ENCODE data around the gene AEBP1. TPM values are rescaled to one million over a fixed set of nuclear protein-coding genes. Genes with fewer than 3 reads are reported as not detected.

The AEBP1 gene
- total RNA-seq, 1 donor from 2014 or later = 94.3 TPM

- Mint-ChIP-seq H3K27me3 (ENCODE audit: low read depth) (no peaks in the 10 kb centered on the region), H3K9me3 (no peaks in the 10 kb centered on the region), H3K36me3 (peaks cover 4% of the 10 kb centered on the region), H3K4me1 (peaks cover 8% of the 10 kb centered on the region), H3K4me3 (no peak overlapping the region), H3K27ac (no peak overlapping the region)
- DNase-seq (ENCODE audit: low spot score in 2 of 2, unreplicated experiment in 2 of 2) = no peak
- no peak for TF ChIP-seq CTCF (IDR thresholded peaks at IDR 0.05; ENCODE audit: unreplicated experiment)
Measured at GRCh38 chr7:44071726-44072363, 32.3 kb upstream of the AEBP1 start.

GRCh38 chr7:44072364-44073231 is 31.5 kb upstream of the AEBP1 start:
- H3K4me1 Mint-ChIP-seq = peaks cover 5% of the 10 kb centered on the region
- H3K4me3 Mint-ChIP-seq = no peak overlapping the region
- no peak overlapping the region for H3K27ac Mint-ChIP-seq
- no peaks in the 10 kb centered on the region for H3K9me3 Mint-ChIP-seq
- H3K36me3 Mint-ChIP-seq = peaks cover 5% of the 10 kb centered on the region
- TF ChIP-seq CTCF (IDR thresholded peaks at IDR 0.05; ENCODE audit: unreplicated experiment) = peak; percentile 54
- DNase-seq (ENCODE audit: low spot score in 2 of 2, unreplicated experiment in 2 of 2) = peak; percentile 53 to 72
- H3K27me3 Mint-ChIP-seq (ENCODE audit: low read depth) = no peaks in the 10 kb centered on the region

GRCh38 chr7:44073664-44074348 is 30.3 kb upstream of the AEBP1 start:
- peaks cover 13% of the 10 kb centered on the region for H3K36me3 Mint-ChIP-seq
- no peak overlapping the region for H3K27ac Mint-ChIP-seq
- no peak overlapping the region for H3K4me3 Mint-ChIP-seq
- H3K9me3 Mint-ChIP-seq = no peaks in the 10 kb centered on the region
- no peak for TF ChIP-seq CTCF (IDR thresholded peaks at IDR 0.05; ENCODE audit: unreplicated experiment)
- no peaks in the 10 kb centered on the region for H3K27me3 Mint-ChIP-seq (ENCODE audit: low read depth)
- H3K4me1 Mint-ChIP-seq = peaks cover 5% of the 10 kb centered on the region
- DNase-seq (ENCODE audit: low spot score in 2 of 2, unreplicated experiment in 2 of 2) = no peak

- Mint-ChIP-seq H3K4me1 (peaks cover 5% of the 10 kb centered on the region), H3K36me3 (peaks cover 13% of the 10 kb centered on the region), H3K9me3 (no peaks in the 10 kb centered on the region), H3K27ac (no peak overlapping the region), H3K4me3 (no peak overlapping the region), H3K27me3 (ENCODE audit: low read depth) (no peaks in the 10 kb centered on the region)
- no peak for TF ChIP-seq CTCF (IDR thresholded peaks at IDR 0.05; ENCODE audit: unreplicated experiment)
- DNase-seq (ENCODE audit: low spot score in 2 of 2, unreplicated experiment in 2 of 2) = no peak
Measured at GRCh38 chr7:44074349-44074695, 29.8 kb upstream of the AEBP1 start.

GRCh38 chr7:44075296-44076075 is 28.7 kb upstream of the AEBP1 start:
- Mint-ChIP-seq H3K27me3 (ENCODE audit: low read depth) (no peaks in the 10 kb centered on the region), H3K36me3 (peaks cover 13% of the 10 kb centered on the region), H3K9me3 (no peaks in the 10 kb centered on the region), H3K4me1 (peaks cover 5% of the 10 kb centered on the region), H3K27ac (no peak overlapping the region), H3K4me3 (no peak overlapping the region)
- no peak for TF ChIP-seq CTCF (IDR thresholded peaks at IDR 0.05; ENCODE audit: unreplicated experiment)
- no peak for DNase-seq (ENCODE audit: low spot score in 2 of 2, unreplicated experiment in 2 of 2)

Data from mesothelial cell of epicardium (in vitro differentiated cells).